Raji (cell line): ENCODE data around the gene ZNF773.

ENCODE experiments used
- POLR2A ChIP-seq: IDR thresholded peaks from 2 replicates; pipeline ENCODE4 v1.6.1; 2011; ENCODE audit warnings: low read depth, low read length, control low read depth; ENCODE audit not compliant: insufficient read depth

Gene ZNF773

GRCh38 chr19:57557659-57558058 lies 57.9 kb downstream of the ZNF773 start:
- TF ChIP-seq POLR2A: no peak
